MM.1S (cell line): ENCODE data around the gene HELZ2.

Experiments used
- CTCF ChIP-seq: fragments of 300-600 bp; sonication (generic); IDR thresholded peaks from 2 replicates; pipeline ENCODE4 v1.5.1; 2016; ENCODE audit warnings: antibody characterized with exemption, low read length, mixed read lengths
- EZH2 ChIP-seq: fragments of 300-600 bp; sonication (generic); optimal IDR thresholded peaks from 2 replicates; pipeline ENCODE3; 2017; ENCODE audit warnings: low read depth, mild to moderate bottlenecking, antibody characterized with exemption, low read length, mixed read lengths

DNA sequence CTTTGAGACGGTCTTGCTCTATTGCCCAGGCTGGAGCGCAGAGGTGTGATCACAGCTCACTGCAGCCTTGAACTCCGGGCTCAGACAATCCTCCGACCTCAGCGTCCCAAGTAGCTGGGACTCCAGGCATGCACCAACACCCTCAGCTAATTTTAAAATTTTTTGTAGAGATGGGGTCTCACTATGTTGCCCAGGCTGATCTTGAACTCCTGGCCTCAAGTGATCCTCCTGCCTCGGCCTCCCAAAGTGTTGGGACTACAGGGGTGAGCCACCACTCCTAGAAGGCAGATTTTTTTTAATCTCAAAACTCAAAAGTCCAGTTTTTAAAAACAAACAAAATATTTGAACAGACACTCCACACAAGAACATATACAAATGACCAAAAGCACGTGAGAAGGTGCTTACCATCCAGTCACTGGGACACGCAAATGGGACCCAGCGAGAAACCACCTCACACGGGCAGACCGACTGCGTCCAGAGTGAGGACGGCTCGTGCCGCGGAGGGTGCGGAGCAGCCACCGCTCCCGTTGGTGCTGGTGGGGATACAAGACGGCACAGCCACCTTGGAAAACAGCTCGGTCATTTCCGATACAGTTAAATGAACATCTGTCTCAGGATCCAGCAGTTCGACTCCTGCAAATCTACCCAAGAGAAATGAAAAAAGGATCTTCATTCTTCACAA lies 8.5 kb upstream of the HELZ2 start:
- TF ChIP-seq CTCF, result no peak
- TF ChIP-seq EZH2, result no peak
